ENCODE results near the gene LRRC3C.
"Not testable (repeated sequence)": the region's sequence is repeated elsewhere in the genome, so short reads cannot be mapped to it uniquely, and the experiment has no call there.

The LRRC3C gene

GRCh38 chr17:39925282-39926134 is 2.0 kb upstream of the LRRC3C start:
- DNase-seq = no peak

GRCh38 chr17:39926135-39926587 is 1.4 kb upstream of the LRRC3C start:
- DNase-seq = no peak

GRCh38 chr17:39926588-39927100 is 888 bp upstream of the LRRC3C start:
- peak; percentile 11 for DNase-seq

DNA sequence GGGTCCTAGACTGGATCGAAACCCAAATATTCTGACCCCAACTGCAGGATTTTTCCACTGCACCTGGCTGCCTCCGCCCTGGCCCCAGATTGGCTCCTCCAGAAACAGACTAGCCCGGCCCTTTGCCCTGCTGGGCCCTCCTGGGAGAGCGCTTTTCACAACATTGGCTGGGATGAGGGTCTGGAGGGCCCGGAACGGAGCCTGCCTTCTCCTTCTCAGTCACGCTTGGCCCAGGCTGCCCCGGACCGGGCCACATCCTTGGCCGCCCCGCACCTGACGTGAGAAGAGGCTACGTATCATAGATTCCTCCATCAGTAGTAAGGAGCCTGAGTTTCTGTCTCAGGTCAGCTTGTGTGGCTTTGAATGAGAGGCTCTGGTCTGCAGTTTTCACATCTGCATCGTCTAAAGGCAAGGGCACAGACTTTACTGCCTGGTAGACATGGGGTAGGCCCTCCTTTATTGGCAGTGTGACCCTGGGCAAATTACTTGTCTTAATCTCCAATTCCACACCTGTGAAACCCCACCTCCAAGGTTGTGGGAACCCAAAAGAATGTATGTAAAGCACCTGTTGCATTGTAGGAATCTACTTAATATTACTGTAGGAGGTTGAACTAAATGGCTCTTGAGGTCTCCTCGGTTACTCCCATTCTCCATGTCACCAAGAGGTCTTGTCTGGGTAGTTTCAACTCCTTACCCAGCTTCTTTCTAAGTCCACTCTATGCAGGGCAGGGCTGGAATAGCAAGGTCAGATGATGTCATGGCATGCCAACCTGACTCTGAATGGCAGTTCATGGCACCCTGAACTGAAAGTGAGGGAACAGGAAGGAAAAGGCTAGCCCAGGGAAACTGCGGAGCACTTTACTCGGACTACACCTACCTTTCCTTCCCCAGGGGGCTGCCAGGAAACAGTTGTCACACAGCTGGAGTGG is 661 bp downstream of the LRRC3C start:
- no peak for DNase-seq

- DNase-seq = peak; percentile 98
These were observed 1.5 kb downstream of the LRRC3C start for GRCh38 chr17:39928858-39929645.

DNA sequence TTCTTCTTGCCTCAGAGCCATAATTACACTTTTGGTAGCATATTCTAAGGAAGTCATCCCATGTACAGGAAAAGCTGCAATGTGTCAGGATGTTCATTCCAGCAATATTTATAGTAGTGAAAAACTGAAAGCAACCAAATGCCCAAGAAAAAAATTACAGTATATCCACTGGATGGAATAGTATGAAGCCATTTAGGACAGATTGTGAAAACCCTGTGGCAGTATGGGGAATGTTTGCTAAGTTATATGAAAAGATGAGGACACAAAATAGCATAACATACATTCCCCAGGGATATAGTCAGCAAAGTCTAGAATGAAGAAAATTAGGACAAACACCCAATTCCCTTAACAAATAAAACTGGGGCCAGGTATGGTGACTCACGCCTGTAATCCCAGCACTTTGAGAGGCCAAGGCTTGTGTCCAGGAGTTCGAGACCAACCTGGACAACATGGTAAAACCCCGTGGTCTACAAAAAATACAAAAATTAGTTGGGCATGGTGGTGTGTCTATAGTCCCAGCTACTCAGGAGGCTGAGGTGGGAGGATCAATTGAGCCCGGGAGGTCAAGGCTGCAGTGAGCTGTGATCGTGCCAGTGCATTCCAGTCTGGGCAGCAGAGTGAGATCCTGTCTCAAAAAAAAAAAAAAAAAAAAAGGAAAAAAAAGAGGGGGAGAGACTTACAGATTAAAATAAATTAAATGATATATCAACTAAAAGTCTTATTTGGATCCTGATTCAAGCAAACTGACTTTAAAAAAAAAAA is 2.3 kb downstream of the LRRC3C start:
- DNase-seq = peak; percentile 92

DNA sequence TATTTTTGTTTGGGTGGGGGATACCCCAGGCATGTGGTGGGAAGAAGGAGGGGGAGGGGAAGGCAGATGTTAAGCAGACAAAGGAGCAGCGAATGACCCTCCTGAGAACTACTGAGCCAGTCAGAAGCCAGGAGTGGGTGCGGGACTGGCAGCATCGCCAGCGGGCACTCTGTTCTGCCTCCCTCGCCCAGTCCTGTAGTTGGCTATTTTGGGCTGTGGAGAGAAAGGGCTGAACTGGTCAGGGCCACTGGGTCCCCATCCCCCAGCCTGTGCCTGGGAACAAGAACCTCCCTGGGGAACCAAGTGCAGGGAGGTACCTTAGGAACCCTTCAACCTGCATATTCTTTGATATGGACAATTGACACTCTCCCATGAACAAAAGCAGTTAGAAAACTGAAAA is 6.4 kb downstream of the LRRC3C start:
- no peak for DNase-seq

DNA sequence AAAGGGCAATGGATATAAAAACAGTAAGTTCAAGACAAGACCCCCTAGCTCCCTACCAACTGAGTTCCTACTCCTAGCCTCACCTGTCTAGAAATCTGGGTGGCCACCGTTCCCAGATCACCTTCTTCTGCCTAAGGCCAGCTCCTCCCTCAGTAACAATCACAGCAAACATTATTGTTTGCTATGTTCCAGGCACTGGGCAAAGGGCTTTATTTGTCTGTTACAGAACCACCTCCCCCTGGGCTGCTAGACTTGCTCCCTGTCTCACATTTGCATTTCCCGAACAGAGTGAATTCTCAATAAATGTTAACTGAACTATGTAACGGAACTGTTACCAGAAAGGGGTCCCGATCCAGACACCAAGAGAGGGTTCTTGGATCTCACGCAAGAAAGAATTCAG is 6.8 kb downstream of the LRRC3C start:
- no peak for DNase-seq

DNA sequence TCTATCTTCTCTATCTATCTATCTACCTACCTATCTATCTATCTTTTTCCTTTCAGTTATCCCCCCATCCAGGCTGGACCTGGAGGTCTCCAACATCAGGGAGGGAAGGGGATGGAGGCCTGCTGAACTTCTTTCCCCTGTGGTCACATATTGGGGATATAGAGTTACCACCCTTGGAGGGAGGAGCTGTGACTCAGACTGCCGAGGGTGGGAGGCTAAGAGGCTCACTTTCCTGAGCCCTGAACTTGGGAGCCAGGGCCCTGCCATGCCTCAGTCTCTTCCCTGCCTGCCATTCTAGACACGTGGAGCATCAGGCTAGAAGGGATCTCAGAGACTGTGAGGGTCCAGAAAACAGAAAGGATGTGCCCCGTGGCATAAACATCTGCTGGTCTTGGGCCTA is 8.4 kb downstream of the LRRC3C start:
- DNase-seq = peak; percentile 32

DNA sequence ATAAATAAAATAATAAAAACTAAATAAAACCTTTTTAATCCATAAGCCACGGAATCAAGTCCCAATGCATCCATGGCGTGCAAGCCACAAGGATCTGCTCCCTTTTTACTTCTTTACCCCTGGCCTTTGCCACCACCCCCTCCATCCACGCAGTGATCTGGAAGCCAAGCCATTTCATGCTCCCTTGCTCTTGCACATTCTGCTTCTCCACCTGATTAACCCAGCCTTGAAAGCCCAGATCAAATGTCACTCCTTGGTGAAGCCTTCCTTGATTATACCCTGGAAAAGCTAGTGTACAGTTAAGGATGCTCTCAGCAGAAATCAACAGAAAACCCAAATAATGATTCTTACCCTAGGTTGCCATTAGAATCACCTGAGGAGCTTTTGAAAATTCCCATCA is 9.9 kb downstream of the LRRC3C start:
- no peak for DNase-seq

DNA sequence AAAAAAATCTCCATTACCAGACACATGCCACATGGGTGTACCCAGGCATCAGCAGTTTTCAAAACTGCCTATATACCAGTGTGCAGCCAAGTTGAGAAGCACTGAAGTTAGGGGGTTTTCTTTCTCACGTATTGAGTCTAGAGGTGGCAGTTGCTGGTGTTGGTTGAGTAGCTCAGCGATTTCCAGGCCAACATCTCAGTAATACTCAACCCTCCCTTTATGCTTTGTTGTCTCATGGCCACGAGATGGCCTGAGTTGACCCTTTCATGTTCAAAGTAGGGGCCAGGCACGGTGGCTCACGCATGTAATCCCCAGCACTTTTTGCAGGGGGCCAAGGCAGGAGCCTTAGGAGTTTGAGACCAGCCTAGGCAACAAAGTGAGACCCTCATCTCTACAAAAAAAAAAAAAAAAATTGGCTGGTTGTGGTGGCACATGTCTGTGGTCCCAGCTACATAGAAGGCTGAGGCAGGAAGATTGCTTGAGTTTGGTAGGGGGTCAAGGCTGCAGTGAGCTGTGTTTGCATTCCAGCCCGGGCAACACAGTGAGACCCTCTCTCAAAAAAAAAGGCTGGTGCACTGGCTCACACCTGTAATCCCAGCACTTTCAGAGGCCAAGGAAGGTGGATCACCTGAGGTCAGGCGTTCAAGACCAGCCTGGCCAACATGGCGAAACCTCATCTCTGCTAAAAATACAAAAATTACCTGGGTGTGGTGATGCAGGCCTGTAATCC is 10.8 kb downstream of the LRRC3C start:
- DNase-seq = no peak

DNA sequence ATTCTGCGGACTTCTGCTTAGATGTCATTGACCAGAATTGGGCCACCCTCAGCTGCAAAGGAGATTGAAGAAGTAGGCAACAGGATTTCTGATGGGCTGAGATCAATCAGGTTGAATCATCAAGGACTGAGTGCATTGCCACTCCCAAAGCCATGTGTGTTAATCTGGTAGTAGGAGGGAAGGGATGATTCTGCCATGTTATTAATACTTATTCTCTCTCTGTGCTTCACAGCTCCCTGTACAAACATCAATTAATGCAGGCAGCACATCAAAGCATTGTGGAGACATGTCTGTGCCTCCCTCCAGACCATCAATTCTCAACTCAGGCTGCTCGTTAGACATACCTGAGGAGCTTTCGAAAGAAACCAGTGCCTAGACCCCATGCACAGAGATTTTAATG is 11.6 kb downstream of the LRRC3C start:
- DNase-seq = no peak

GRCh38 chr17:39939588-39940419 is 12.3 kb downstream of the LRRC3C start:
- DNase-seq = peak; percentile 90

DNA sequence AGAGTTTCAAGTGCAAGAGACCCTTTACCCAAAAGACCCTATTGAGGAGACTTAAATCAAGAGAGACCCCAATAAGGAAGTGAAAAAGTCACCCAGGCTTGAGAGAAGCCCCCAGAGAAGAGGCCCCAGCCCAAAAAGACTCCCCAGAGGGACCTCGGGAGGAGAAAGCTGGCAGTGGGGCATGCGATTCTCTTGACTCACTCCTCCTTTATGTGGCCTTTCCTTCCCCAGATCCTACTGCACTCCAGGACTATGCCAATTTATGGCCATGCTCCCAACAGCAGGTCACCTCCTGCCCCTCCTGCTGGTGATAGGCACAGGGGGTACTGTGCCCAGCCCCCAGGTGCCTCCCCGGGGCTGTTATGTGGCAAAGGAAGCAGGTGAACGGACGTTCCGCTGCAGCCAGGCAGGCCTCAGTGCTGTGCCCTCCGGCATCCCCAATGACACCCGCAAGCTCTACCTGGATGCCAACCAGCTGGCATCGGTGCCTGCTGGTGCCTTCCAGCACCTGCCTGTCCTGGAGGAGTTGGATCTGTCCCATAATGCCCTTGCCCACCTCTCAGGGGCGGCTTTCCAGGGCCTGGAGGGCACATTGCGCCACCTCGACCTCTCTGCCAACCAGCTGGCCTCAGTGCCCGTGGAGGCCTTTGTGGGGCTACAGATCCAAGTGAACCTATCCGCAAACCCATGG is 16.3 kb downstream of the LRRC3C start:
- no peak for DNase-seq

DNA sequence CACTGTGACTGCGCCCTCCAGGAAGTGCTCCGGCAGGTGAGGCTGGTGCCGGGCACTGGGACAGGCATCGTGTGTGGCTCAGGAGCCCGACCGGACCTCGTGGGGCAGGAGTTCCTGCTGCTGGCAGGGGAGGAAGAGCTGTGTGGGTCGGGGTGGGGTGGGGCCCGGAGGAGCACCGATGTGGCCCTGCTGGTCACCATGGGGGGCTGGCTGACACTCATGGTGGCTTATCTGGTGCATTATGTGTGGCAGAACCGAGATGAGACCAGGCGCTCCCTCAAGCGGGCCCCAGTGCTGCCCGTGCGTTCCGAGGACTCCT is 16.8 kb downstream of the LRRC3C start:
- no peak for DNase-seq

DNA sequence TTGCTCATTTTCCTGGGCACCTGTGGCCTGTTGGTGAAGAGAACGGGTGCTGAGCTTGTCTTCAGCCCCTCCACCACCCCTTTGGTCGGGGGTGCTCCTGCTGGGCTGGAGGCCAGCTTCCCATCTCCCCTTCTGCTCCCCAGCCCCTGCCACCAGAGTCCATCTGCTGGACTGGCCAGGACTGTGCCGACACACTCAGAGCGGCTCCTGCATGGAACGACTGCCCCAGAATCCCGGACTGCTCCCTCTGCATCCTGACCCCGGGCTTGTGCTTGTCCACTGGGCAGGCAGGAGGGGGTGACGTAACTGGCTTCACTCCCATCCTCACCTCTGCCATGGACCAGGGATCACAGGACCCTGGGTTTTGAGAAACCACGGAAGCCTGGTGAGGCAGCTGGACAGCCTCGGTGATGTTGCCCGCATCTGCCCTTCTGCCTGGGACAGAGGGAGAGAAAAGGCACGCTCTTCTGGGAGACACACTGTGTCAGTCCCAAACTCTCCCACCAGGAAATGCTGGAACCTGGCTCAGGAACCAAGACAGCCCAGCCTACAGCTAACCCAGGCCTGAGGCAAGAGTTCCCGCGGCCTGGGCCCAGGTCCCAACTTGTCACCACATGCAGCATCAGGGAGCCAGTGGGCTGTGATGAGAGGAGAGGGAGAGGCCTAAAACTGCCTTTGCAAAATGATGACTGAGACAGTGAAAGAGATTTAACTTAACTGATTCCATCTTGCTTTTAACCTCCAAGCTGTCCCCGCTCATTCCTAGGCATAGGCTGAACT is 19.2 kb downstream of the LRRC3C start:
- DNase-seq = no peak

DNA sequence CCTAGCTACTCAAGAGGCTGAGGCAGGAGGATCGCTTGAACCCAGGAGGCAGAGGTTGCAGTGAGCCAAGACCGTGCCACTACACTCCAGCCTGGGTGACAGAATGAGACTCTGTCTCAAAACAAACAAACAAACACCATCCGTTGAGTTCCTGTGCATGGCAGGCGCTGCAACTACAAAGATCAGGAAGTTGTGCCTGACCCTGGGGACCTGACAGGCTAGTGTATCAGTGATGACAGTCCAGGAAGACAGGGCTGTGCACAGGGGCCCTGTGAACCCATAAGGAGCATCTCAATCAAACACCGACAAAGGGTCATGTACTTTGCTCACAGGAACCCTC is 20.9 kb downstream of the LRRC3C start:
- not testable (repeated sequence) for DNase-seq

DNA sequence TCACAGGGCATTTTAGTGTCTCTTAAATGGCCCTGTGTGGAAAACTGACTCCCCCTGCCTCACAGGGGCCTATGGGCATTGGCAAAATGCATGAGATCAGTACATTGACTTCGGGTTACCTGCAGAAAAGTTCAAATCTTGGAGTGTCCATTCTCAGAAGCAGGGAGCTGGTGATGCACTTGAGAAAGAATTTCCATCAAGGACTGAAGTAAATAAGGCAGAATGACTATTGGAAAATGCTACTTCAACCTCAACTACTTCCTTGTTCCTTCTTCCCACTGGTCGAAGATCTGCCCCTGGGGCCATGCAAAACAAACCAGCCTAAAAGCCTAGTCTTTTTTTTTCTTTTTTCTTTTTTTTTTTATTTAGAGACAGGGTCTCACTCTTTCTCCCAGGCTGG is 21.5 kb downstream of the LRRC3C start:
- no peak for DNase-seq

DNA sequence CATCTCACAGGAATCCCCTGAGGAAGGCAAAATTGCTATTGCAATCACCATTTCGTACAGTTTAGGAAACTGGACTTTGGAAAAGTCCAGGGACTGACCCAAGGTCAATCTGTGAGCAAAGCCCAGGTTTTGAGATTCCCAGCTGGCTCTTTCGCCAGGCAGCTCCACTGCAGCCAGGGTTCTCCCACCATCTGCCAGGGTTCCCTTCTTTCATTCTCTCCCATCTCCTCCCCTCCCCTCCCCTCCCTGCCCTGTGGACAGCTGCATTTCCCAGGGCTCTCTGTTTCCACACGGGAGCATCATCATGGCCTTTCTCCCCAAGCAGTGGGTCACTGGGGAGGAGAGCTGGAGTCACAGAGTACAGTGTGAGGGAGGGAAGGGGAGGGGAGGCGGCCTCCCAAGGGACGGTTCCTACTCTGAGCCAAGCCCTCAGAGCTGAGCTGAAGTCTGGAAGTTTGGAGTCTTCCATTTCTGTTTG is 23.4 kb downstream of the LRRC3C start:
- peak; percentile 3 for DNase-seq

Measured in fibroblast of skin of right biceps (primary cell).